Right renal pelvis (tissue), 4 donors: ENCODE measurements around the gene NKAIN2. TPM values are rescaled to one million over a fixed set of nuclear protein-coding genes. Genes with fewer than 3 reads are reported as not detected.

Source experiments
- DNase-seq, 4 donors: peaks; one replicate each; pipeline ENCODE4 v3.0.0-alpha.2; 2013; ENCODE audit warnings: low read depth in 4 of 4, low spot score in 3 of 4, missing footprints in 1 of 4
- polyA plus RNA-seq, 4 donors: library from polyadenylated mRNA; unstranded; fragments of 120-200 nt; gene quantifications; one replicate each; pipeline ENCODE4 v1.2.1, GENCODE V29; 2013; ENCODE audit not compliant: insufficient read length in 4 of 4

NKAIN2 gene
- polyA plus RNA-seq, 4 donors: 16.1 to 34.6 (median 23.6) TPM

- no peak for DNase-seq
These were observed 270.3 kb downstream of the NKAIN2 start for GRCh38 chr6:124073820-124074587.

- DNase-seq: no peak
These were observed 270.9 kb downstream of the NKAIN2 start for GRCh38 chr6:124074606-124075005.

- no peak for DNase-seq
These were observed 272.8 kb downstream of the NKAIN2 start for GRCh38 chr6:124076336-124077048.

DNA sequence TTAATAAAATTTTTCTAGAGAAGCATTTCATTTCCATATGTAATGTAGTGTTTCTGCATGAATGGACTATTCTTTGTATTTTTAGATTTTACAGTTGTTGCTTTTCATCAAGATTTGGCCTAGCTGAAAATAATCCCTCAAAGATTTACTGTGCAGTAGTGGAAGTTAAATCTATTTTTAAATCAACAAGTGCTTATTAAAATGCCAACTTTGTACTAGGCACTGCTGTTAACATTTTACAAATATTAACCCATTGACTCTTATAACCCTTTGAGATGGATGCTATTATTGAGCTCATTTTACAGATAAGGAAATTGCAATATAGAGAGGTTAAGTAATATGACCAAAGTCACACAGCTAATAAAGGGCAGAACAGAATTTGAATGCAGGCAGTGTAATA is 274.5 kb downstream of the NKAIN2 start:
- DNase-seq: no peak

DNA sequence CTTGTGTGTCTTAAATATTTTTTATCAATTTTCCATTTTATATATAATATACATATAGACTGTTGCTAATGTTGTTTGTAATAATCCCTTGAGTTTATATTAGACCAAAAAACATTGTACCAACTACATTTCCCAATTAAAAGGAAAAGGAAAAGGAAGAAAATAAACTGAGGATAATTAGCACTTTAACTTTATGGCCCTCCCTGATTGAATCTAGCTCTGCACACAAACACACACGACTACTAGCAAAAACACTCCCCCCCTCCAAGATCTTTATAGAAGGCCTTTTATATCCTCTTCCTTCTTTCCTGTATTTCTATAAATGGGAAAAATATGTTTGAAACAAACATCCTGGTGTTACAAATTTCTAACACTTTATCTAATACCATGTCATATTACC is 276.8 kb downstream of the NKAIN2 start:
- no peak for DNase-seq

DNA sequence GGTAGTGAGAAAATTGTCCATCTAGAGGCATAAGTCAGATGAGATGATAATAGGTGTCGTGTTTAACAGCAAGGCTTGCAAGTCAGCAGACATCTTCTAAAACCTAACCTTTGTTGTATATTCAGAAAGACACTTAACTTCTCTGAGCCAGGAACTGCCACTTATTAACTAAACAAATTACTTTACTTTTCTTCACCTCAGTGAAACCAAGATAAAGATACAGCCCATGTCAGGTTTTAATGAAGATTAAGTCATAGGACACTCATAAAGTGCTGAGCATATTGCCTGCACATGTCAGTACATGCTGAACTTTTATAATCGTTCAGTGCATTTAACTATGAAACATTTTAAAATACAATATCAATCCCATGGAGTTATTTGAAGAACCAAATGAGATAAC is 286.8 kb downstream of the NKAIN2 start:
- no peak for DNase-seq

DNA sequence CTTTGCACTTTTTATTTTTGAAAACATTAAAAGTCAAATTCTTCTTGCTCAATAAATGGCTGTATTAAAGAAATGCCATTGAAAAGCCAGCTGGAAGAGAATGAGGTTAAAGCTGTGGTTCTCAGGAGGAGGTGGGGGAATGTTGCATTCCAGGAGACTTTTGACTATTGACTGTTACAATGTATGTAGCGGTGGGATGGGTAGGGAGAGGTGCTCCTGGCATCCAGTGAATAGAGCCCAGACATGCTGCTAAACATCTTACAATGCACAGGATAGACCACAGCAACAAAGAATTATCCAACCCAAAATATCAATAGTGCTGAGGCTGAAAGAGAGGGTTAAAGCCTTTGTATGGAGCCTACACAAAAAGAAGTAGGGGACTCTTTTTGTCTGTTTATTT is 295.9 kb downstream of the NKAIN2 start:
- no peak for DNase-seq

GRCh38 chr6:124110514-124110913 is 306.8 kb downstream of the NKAIN2 start:
- DNase-seq: no peak

DNA sequence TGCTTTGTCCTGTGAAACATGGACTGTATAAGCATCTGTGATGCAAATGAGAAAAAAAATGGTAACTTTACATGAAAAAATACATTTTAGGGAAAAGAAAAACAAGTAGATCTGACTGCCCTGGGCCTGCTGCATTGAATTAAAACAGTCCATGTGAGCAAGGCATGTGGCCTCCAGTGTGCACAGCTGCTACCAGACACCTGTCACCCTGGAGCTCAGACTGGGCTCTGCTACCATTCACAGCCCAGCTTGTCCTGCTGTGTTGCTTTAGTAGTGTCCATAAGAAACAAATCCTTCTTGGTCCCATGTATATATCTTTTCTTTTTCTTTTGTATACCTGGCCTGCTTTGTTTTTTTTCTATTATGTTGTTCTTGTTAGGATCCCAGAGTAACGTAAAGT is 315.9 kb downstream of the NKAIN2 start:
- no peak for DNase-seq

DNA sequence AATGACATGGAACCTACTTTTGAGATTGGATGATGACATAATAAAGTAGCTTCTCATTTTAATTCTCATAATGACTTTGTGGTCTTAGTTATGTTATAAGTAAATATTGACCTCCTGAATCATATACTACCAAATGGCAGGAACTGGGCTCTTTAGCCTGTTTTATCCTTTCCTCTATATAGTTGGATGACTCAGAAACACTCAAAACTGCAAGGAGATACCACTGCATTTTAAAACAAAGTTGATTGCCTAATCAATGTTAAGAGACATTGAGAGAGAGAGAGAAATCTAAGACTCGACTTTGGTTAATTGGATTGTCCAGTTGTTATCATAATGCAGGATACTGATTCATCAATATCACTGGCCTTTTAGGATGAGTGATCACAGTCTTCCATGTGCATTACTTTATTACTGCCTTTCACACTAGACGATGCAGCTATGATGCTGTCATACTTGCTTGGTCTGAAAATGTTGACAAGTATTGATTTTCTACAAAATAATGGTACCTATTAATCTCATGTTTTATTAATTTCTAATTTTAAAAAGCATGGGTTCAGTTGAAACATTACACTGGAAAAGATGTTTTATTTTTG is 320.0 kb downstream of the NKAIN2 start:
- no peak for DNase-seq

GRCh38 chr6:124131259-124131658 is 327.6 kb downstream of the NKAIN2 start:
- no peak for DNase-seq

- no peak for DNase-seq
These were observed 328.1 kb downstream of the NKAIN2 start for GRCh38 chr6:124131779-124132178.

GRCh38 chr6:124132256-124132655 is 328.6 kb downstream of the NKAIN2 start:
- no peak for DNase-seq

- DNase-seq: no peak
These were observed 339.2 kb downstream of the NKAIN2 start for GRCh38 chr6:124142852-124143251.

DNA sequence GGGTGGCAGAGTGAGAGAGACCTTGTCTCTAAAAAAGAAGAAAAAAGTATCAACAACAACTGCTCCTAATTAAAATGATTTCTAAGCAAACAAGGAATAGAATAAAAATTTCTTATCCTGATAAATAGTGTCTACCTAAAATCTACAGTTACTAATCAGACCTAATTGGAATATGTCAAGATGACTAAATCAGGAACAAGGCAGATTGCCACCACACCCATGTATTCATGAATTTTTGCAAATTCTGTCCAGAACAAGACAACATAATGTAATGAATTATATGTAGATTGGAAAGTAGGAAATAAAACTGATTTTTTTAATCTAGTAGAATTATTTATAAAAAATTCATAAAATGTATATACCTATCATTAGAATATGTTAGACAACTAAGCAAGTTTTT is 339.8 kb downstream of the NKAIN2 start:
- DNase-seq: no peak

GRCh38 chr6:124147621-124148020 is 344.0 kb downstream of the NKAIN2 start:
- no peak for DNase-seq

- DNase-seq: no peak
These were observed 344.7 kb downstream of the NKAIN2 start for GRCh38 chr6:124148236-124148957.

GRCh38 chr6:124149646-124150045 is 346.0 kb downstream of the NKAIN2 start:
- DNase-seq: no peak

DNA sequence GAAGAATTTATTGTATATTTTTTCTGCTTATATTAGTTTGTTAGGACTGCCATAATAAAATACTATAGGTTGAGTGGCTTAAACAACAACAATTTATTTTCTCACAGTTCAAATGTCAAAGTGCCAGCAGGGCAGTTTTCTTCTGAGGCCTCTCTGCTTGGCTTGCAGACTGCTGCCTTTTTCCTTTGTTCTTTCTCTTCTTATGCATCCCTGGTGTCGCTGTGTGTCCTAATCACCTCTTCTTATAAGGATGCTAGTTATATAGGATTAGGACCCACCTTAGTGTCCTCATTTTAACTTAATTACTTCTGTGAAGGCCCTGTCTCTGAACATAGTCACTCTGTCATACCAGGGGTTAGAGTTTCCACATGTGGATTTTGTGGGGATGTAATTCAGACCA is 354.4 kb downstream of the NKAIN2 start:
- DNase-seq: no peak

- DNase-seq: no peak
These were observed 360.0 kb downstream of the NKAIN2 start for GRCh38 chr6:124163676-124164075.

- no peak for DNase-seq
These were observed 360.7 kb downstream of the NKAIN2 start for GRCh38 chr6:124164343-124164742.
